ENCODE results near the gene DNASE1. TPM values are rescaled to one million over a fixed set of nuclear protein-coding genes. Genes with fewer than 3 reads are reported as not detected.

DNASE1 gene
- total RNA-seq, 1 donor from 2014 or later, result 7.7 TPM

DNA sequence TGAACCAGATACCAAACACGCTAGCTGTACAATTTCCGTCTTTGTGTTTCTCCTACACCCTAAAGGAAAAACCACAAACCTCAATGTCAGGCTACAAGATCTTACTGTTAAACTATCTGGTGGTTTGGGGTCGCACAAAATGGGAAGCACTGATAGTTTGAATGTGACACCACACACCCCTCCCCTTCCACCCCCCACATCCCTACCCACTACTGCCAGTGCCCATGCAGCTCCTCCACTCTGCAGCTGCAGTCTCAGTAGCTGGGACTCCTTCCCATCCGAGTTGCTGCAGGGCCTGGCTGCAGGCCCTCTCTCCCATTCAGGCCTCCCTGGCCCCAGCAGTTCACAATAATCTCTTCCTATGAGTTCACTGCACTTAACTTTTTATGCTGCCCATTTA lies 44.5 kb downstream of the DNASE1 start:
- H3K27me3 ChIP-seq (ENCODE audit: low read depth), result no peaks in the 10 kb centered on the region
- intact Hi-C loops (cut with micrococcal nuclease), result no loop called here
- peaks cover 5% of the 10 kb centered on the region for H3K36me3 ChIP-seq
- no peak overlapping the region for H3K27ac ChIP-seq (replicated peaks)
- no peak overlapping the region for H3K4me3 ChIP-seq
- no peaks in the 10 kb centered on the region for H3K9me3 ChIP-seq (replicated peaks)
- TF ChIP-seq, protein P1, sequence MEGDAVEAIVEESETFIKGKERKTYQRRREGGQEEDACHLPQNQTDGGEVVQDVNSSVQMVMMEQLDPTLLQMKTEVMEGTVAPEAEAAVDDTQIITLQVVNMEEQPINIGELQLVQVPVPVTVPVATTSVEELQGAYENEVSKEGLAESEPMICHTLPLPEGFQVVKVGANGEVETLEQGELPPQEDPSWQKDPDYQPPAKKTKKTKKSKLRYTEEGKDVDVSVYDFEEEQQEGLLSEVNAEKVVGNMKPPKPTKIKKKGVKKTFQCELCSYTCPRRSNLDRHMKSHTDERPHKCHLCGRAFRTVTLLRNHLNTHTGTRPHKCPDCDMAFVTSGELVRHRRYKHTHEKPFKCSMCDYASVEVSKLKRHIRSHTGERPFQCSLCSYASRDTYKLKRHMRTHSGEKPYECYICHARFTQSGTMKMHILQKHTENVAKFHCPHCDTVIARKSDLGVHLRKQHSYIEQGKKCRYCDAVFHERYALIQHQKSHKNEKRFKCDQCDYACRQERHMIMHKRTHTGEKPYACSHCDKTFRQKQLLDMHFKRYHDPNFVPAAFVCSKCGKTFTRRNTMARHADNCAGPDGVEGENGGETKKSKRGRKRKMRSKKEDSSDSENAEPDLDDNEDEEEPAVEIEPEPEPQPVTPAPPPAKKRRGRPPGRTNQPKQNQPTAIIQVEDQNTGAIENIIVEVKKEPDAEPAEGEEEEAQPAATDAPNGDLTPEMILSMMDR (IDR thresholded peaks at IDR 0.05; ENCODE audit: borderline replicate concordance), result no peak
- peaks cover 15% of the 10 kb centered on the region for H3K4me1 ChIP-seq
- no peak for DNase-seq

DNA sequence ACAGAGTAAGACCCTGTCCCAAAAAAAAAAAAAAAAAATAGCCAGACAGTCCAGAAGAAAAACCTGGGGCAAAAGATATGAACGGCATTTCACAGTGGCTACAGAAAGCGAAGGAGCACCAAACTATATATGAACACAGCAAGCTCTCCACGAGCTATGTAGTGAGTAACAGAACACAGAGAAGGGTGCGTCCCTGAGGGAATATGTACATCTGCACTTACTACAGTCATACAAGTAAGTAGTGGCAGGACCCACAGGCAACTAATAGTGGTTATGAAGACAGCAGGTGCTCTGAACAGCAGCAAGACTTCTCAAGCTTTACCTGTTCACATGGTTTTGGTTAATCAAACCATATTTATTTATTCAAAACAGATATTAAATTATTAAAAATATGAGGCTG lies 47.0 kb downstream of the DNASE1 start:
- Histone ChIP-seq H3K4me1 (peaks cover 5% of the 10 kb centered on the region), H3K4me3 (no peak overlapping the region), H3K36me3 (peaks cover 5% of the 10 kb centered on the region), H3K27ac (replicated peaks) (no peak overlapping the region), H3K27me3 (ENCODE audit: low read depth) (no peaks in the 10 kb centered on the region), H3K9me3 (replicated peaks) (no peaks in the 10 kb centered on the region)
- intact Hi-C loops (cut with micrococcal nuclease), result no loop called here
- no peak for DNase-seq
- TF ChIP-seq, protein P1 (IDR thresholded peaks at IDR 0.05; ENCODE audit: borderline replicate concordance), result no peak

GRCh38 chr16:3702082-3702481 lies 47.6 kb downstream of the DNASE1 start:
- Histone ChIP-seq H3K36me3 (peaks cover 5% of the 10 kb centered on the region), H3K27ac (replicated peaks) (no peak overlapping the region), H3K4me1 (no peaks in the 10 kb centered on the region), H3K4me3 (no peak overlapping the region), H3K9me3 (replicated peaks) (no peaks in the 10 kb centered on the region), H3K27me3 (ENCODE audit: low read depth) (no peaks in the 10 kb centered on the region)
- intact Hi-C loops (cut with micrococcal nuclease), result no loop called here
- DNase-seq, result no peak
- TF ChIP-seq, protein P1 (IDR thresholded peaks at IDR 0.05; ENCODE audit: borderline replicate concordance), result no peak

DNA sequence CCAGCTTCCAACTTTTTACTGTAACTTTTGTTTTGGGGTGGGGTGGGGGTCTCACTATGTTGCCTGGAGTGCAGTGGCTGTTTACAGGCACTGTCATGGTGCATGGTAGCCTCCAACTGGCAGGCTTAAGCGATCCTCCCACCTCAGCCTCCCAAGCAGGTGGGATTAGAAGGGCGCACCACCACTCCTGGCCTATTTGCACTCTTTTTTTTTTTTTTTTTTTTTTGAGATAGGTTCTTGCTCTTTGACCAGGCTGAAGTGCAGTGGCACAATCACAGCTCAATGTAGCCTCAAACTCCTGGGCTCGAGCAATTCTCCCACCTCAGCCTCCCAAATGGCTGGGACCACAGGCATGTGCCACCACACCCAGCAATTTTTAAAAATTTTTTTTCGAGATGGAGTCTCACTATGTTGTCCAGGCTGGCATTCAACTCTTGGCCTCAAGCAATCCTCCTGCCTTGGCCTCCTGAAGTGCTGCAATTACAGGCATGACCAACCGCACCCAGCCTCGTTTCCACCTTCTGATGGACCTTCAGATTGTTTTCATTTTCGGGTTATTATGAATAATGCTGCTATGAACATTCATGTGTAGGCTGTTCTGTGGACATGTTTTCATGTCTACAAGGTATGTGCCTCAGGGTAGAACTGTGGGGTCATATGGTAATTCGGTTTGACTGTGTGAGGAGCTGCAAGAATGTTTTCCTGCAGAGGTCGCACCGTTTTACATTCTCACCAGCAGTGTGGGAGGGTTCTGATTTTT lies 51.9 kb downstream of the DNASE1 start:
- TF ChIP-seq, protein P1 (IDR thresholded peaks at IDR 0.05; ENCODE audit: borderline replicate concordance), result no peak
- no peaks in the 10 kb centered on the region for H3K27me3 ChIP-seq (ENCODE audit: low read depth)
- H3K4me3 ChIP-seq, result no peak overlapping the region
- no peaks in the 10 kb centered on the region for H3K9me3 ChIP-seq (replicated peaks)
- no peak for DNase-seq
- intact Hi-C loops (cut with micrococcal nuclease), result no loop called here
- no peak overlapping the region for H3K27ac ChIP-seq (replicated peaks)
- H3K4me1 ChIP-seq, result no peaks in the 10 kb centered on the region
- H3K36me3 ChIP-seq, result peaks cover 12% of the 10 kb centered on the region

Other genes with a start within 250 kb of the DNASE1 start
- 1.7 TPM for gene ZNF597, start 211.2 kb upstream of the DNASE1 start, total RNA-seq
- gene NAA60, start 211.0 kb upstream of the DNASE1 start, total RNA-seq, result 38.2 TPM
- gene C16orf90, start 159.2 kb upstream of the DNASE1 start, total RNA-seq, result not detected
- 14.4 TPM for gene CLUAP1, start 153.7 kb upstream of the DNASE1 start, total RNA-seq
- 0.93 TPM for gene NLRC3, start 77.3 kb upstream of the DNASE1 start, total RNA-seq
- 2.5 TPM for gene SLX4, start 43.1 kb upstream of the DNASE1 start, total RNA-seq
- gene TRAP1, start 62.8 kb downstream of the DNASE1 start, total RNA-seq, result 128 TPM
- gene CREBBP, start 226.0 kb downstream of the DNASE1 start, total RNA-seq, result 33.5 TPM